Measurements from ENCODE around the gene PNPLA3. TPM values are rescaled to one million over a fixed set of nuclear protein-coding genes. Genes with fewer than 3 reads are reported as not detected.

The PNPLA3 gene
- total RNA-seq, 4 donors from 2014 or later, result 0.76 to 1.7 (median 0.92) TPM; not detected in 1

DNA sequence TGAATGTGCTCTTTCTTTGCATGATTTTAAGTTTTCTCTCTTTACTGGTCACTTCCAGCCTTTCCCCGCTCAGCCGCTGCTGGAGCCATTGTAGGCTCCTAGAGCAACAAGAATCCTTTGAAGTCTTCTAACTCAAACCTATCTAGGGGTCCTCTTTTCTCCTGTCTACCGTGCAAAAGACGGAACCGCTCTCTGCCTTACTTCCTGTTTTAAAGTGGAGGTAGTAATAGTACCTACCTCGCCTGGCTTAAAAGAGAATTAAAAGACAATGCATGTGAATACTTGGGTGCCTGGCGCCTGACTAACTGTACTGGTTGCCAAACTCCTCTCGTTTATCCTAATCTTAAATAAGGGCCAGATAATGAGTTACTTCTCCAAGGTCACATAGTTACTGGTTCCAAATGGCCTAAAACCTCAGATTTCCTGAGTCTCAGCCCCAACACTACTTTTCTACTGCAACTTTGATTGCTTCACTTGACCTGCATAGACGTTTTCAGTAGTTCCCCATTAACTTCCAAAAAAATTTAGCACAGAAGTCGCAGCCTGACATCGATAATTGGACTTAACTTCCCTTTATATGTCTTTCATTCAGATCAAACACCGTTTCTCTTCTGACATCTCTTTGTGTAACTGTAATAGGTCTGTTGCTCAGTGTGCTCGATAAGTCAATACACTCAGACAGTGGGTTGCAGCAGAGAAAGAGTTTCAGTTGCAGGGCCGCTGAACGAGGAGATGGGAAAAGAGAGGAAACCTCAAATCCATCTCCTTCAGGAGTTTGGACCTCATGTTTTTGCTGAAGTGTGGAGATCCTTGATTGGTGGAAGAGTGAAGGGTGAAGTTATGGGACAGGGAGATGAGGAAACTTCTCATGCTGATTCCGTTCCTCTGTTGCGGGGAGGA, 32.5 kb downstream of the PNPLA3 start:
- intact Hi-C loops (cut with DNase I), result no loop called here
- WGBS, 2 donors, result 29 to 37% methylated on average over 17 of the region's 17 CpGs
- Histone ChIP-seq H3K27me3 (no peaks in the 10 kb centered on the region), H3K9me3 (no peaks in the 10 kb centered on the region), H3K36me3 (peaks cover 0 to 5% (median 0%) of the 10 kb centered on the region in 3 donors), H3K27ac (peak overlapping the region; percentile 87 to 90 (median 88)), H3K4me1 (peaks cover 10 to 38% (median 21%) of the 10 kb centered on the region in 3 donors), H3K4me3 (peak overlapping the region; percentile 80 to 95 (median 84))
- no peak for DNase-seq
- TF ChIP-seq POLR2A (IDR thresholded peaks at IDR 0.05), result no peak
- TF ChIP-seq, protein P1, sequence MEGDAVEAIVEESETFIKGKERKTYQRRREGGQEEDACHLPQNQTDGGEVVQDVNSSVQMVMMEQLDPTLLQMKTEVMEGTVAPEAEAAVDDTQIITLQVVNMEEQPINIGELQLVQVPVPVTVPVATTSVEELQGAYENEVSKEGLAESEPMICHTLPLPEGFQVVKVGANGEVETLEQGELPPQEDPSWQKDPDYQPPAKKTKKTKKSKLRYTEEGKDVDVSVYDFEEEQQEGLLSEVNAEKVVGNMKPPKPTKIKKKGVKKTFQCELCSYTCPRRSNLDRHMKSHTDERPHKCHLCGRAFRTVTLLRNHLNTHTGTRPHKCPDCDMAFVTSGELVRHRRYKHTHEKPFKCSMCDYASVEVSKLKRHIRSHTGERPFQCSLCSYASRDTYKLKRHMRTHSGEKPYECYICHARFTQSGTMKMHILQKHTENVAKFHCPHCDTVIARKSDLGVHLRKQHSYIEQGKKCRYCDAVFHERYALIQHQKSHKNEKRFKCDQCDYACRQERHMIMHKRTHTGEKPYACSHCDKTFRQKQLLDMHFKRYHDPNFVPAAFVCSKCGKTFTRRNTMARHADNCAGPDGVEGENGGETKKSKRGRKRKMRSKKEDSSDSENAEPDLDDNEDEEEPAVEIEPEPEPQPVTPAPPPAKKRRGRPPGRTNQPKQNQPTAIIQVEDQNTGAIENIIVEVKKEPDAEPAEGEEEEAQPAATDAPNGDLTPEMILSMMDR (IDR thresholded peaks at IDR 0.05), result no peak

DNA sequence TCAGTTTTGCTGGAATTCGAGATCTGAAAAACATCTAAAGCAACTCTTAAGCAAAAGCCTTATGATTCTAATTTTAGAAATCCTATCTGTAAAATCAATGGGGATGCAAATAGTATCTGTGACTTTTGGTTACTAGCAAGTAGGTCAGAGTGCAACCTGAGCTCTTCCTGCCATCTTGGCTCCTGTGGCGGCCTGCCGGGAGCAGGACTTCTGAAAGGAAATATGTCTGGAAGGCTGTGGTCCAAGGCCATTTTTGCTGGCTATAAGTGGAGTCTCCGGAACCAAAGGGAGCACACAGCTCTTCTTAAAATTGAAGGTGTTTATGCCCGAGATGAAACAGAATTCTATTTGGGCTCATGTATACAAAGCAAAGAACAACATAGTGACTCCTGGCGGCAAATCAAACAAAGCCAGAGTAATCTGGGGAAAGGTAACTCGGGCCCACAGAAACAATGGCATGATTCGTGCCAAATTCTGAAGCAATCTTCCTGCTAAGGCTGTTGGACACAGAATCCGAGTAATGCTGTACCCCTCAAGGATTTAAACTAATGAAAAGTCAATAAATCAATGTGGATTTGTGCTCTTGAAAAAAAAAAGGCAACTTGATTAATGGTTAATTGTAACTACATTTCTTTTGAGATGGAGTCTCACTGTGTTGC, 33.3 kb downstream of the PNPLA3 start:
- WGBS, 2 donors, result 60 to 63% methylated on average over 9 of the region's 9 CpGs
- no peak overlapping the region for H3K27ac ChIP-seq
- H3K9me3 ChIP-seq, result no peaks in the 10 kb centered on the region
- H3K27me3 ChIP-seq, result no peaks in the 10 kb centered on the region
- peak overlapping the region in 2 of 4 donors; percentile 80 to 83 for H3K4me3 ChIP-seq
- peaks cover 10 to 38% (median 21%) of the 10 kb centered on the region in 3 donors for H3K4me1 ChIP-seq
- TF ChIP-seq POLR2A (IDR thresholded peaks at IDR 0.05), result no peak
- TF ChIP-seq, protein P1 (IDR thresholded peaks at IDR 0.05), result no peak
- DNase-seq, result no peak
- intact Hi-C loops (cut with DNase I), result no loop called here
- H3K36me3 ChIP-seq, result peaks cover 0 to 5% (median 0%) of the 10 kb centered on the region in 3 donors

DNA sequence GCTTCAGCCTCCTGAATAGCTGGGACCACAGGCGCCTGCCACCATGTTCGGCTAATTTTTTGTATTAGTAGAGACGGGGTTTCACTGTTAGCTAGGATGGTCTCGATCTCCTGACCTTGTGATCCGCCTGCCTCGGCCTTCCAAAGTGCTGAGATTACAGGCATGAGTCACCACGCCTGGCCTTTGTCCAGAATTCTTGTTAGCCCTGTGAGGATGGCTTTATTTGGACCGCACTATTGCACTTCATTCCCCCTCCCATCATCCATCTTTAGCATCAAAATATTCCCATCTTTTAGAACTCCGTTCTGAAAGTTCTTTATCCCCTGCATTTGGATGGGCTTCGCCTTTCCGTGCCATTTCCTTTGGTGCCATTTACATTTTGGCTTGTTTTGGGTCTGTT, 34.3 kb downstream of the PNPLA3 start:
- TF ChIP-seq, protein P1 (IDR thresholded peaks at IDR 0.05), result no peak
- no peak for TF ChIP-seq POLR2A (IDR thresholded peaks at IDR 0.05)
- 73 to 81% methylated on average over 11 of the region's 11 CpGs for WGBS, 2 donors
- peaks cover 0 to 6% (median 0%) of the 10 kb centered on the region in 3 donors for H3K36me3 ChIP-seq
- DNase-seq, result no peak
- no peaks in the 10 kb centered on the region for H3K27me3 ChIP-seq
- no peak overlapping the region for H3K4me3 ChIP-seq
- no peak overlapping the region for H3K27ac ChIP-seq
- H3K4me1 ChIP-seq, result peaks cover 10 to 38% (median 21%) of the 10 kb centered on the region in 3 donors
- H3K9me3 ChIP-seq, result no peaks in the 10 kb centered on the region
- intact Hi-C loops (cut with DNase I), result no loop called here

DNA sequence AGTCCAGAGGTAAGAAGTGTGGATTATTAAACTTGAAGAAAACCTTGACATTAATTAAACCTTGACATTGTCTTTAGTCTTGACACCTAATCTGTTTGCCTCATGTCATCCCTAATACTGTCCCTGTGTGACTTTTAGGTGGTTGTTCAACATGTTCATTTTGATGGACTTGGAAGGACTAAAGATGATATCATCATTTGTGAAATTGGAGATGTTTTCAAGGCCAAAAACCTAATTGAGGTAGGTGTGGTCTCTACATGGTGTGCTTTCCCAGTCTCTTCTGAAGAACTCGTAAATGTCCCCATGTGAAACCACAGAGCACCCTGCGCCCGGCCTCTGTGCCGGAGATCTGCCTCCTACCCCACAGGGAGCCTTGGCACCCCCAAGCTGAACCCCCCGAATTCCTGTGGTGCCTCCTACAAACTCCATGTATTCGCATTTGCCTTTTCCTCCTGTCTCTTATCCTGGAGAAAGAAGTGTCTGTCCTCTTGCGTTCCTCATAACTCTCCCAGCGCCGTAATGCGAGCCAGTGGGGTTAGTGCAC, 40.8 kb downstream of the PNPLA3 start:
- Histone ChIP-seq H3K27ac (no peak overlapping the region), H3K9me3 (no peaks in the 10 kb centered on the region), H3K36me3 (peaks cover 12 to 71% (median 25%) of the 10 kb centered on the region in 3 donors), H3K4me3 (no peak overlapping the region), H3K27me3 (no peaks in the 10 kb centered on the region), H3K4me1 (no peaks in the 10 kb centered on the region)
- TF ChIP-seq POLR2A (IDR thresholded peaks at IDR 0.05), result no peak
- TF ChIP-seq, protein P1 (IDR thresholded peaks at IDR 0.05), result no peak
- intact Hi-C loops (cut with DNase I), result no loop called here
- DNase-seq, result no peak
- 95 to 98% methylated on average over 9 to 10 of the region's 10 CpGs for WGBS, 2 donors
